GM06990 (cell line): ENCODE results near the gene GUCA1A.

ENCODE experiments used
- DNase-seq: peaks from one replicate; pipeline ENCODE4 v3.0.0-alpha.2; 2011; ENCODE audit not compliant: insufficient read length; ENCODE audit errors: extremely low read depth
- H3K27me3 ChIP-seq: replicated peaks from 2 replicates; pipeline ENCODE4 v1.6.0; 2011; ENCODE audit warnings: low read length; ENCODE audit not compliant: control insufficient read depth, insufficient read depth
- H3K36me3 ChIP-seq: 2 replicates; pipeline ENCODE4 v1.5.1; 2011; ENCODE audit warnings: low read length; ENCODE audit not compliant: control insufficient read depth, insufficient read depth
- H3K4me3 ChIP-seq: replicated peaks from 2 replicates; pipeline ENCODE4 v1.5.1; 2011; ENCODE audit warnings: low read depth, mild to moderate bottlenecking, control low read depth, low read length
- TF ChIP-seq, protein P1 (sequence below): IDR thresholded peaks from 2 replicates; pipeline ENCODE4 v1.5.1; 2011; ENCODE audit warnings: low read length, control low read depth, mild to moderate bottlenecking, inconsistent platforms; ENCODE audit not compliant: insufficient read depth, poor library complexity, severe bottlenecking

GUCA1A gene

DNA sequence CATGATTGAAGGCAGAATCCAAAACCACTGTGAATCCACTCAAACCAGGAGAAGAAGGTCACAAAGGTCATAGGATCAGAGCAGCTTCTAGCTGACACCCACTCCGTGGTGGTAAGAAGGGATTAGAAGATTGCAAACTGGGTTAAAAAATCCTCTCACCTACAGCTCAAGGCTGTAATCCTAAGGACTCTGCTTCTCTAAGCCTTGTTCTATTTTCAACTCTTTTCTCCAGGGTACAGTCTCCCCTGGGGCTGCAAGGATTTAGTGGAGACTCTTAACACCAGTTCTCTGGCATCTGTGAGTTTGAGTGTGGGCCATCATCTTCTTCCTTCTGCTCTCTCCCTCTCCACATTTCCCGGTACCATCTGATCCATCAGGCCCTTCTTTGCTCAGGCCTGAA, at the start of gene GUCA1A:
Gene GUCA1A, plus strand, starts transcription at position 264 of the 400 bp plus-strand sequence. CDS start 250 bp downstream, outside the sequence.
- H3K36me3 ChIP-seq = no peaks in the 10 kb centered on the region
- TF ChIP-seq, protein P1, sequence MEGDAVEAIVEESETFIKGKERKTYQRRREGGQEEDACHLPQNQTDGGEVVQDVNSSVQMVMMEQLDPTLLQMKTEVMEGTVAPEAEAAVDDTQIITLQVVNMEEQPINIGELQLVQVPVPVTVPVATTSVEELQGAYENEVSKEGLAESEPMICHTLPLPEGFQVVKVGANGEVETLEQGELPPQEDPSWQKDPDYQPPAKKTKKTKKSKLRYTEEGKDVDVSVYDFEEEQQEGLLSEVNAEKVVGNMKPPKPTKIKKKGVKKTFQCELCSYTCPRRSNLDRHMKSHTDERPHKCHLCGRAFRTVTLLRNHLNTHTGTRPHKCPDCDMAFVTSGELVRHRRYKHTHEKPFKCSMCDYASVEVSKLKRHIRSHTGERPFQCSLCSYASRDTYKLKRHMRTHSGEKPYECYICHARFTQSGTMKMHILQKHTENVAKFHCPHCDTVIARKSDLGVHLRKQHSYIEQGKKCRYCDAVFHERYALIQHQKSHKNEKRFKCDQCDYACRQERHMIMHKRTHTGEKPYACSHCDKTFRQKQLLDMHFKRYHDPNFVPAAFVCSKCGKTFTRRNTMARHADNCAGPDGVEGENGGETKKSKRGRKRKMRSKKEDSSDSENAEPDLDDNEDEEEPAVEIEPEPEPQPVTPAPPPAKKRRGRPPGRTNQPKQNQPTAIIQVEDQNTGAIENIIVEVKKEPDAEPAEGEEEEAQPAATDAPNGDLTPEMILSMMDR = no peak
- no peaks in the 10 kb centered on the region; the same call in 1 of the 2 replicates for H3K27me3 ChIP-seq
- no peak for DNase-seq
- H3K4me3 ChIP-seq = no peak within 1 kb of the TSS

GRCh38 chr6:42123379-42124103, 49.6 kb upstream of the GUCA1A start:
- TF ChIP-seq, protein P1 = no peak

GRCh38 chr6:42124223-42124836, 48.8 kb upstream of the GUCA1A start:
- no peak for DNase-seq
- TF ChIP-seq, protein P1 = no peak
- Histone ChIP-seq H3K27me3 (no peaks in the 10 kb centered on the region; the same call in 1 of the 2 replicates), H3K36me3 (no peaks in the 10 kb centered on the region), H3K4me3 (no peak overlapping the region)

More at GRCh38 chr6:42123379-42124103, 49.6 kb upstream of the GUCA1A start:
- no peak overlapping the region for H3K4me3 ChIP-seq
- H3K36me3 ChIP-seq = no peaks in the 10 kb centered on the region
- DNase-seq = no peak
- no peaks in the 10 kb centered on the region; the same call in 1 of the 2 replicates for H3K27me3 ChIP-seq

DNA sequence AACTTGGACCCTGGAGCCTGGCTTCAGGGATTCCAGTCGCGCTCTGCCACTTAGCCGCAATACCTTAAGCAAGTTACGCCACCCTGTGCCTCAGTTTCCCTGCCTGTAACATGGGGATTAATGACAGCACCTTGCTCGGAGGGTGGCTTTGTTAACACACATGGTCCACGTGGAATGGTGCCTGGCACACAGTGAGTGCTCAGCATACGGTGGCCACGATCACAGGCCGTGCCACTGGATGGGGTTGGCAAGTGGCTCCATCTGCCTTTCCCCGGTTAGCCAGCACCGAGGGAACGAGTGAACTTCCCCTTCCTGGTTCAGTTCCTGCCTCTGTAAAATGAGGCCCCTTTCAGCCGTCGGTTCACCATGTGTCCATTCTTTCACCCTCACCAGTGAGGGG, 47.9 kb upstream of the GUCA1A start:
- Histone ChIP-seq H3K36me3 (no peaks in the 10 kb centered on the region), H3K27me3 (no peaks in the 10 kb centered on the region; the same call in 1 of the 2 replicates), H3K4me3 (no peak overlapping the region)
- TF ChIP-seq, protein P1 = no peak
- DNase-seq = no peak

GRCh38 chr6:42125663-42126062, 47.5 kb upstream of the GUCA1A start:
- Histone ChIP-seq H3K4me3 (no peak overlapping the region), H3K27me3 (no peaks in the 10 kb centered on the region; the same call in 1 of the 2 replicates), H3K36me3 (no peaks in the 10 kb centered on the region)
- TF ChIP-seq, protein P1 = no peak
- DNase-seq = no peak
